WTC11 (cell line): ENCODE measurements around the gene BBOX1. TPM values are rescaled to one million over a fixed set of nuclear protein-coding genes. Genes with fewer than 3 reads are reported as not detected.

Experiments
- ATAC-seq: fragments of 200-7000 bp; cut with Tn5 transposase; 2 replicates; pipeline ENCODE4 v1.10.0; 2021; ENCODE audit warnings: mild to moderate bottlenecking, moderate library complexity
- CTCF ChIA-PET: fragments of 300-600 bp; sonication (Branson Sonifier 250); formaldehyde crosslinking; loops from one replicate; lab custom pipeline; 2021; ENCODE audit warnings: antibody characterized with exemption; lab: Charles Lee
- POLR2A ChIA-PET: fragments of 350-600 bp; sonication (Branson Sonifier 250); formaldehyde crosslinking; loops from one replicate; lab custom pipeline; 2021; ENCODE audit warnings: antibody characterized with exemption; lab: Charles Lee
- DNase-seq: peaks from one replicate; pipeline ENCODE4 v3.0.0; 2021; ENCODE audit warnings: low spot score
- H3K27ac Mint-ChIP-seq: 2 replicates; pipeline ENCODE4 v1.8.0; 2021; ENCODE audit warnings: mixed read lengths
- H3K27me3 Mint-ChIP-seq: 2 replicates; pipeline ENCODE4 v1.8.0; 2021; ENCODE audit warnings: low read depth, mild to moderate bottlenecking, moderate library complexity, mixed read lengths
- H3K36me3 Mint-ChIP-seq: 2 replicates; pipeline ENCODE4 v1.8.0; 2021; ENCODE audit warnings: mixed read lengths
- H3K4me1 Mint-ChIP-seq: 2 replicates; pipeline ENCODE4 v1.8.0; 2022; ENCODE audit warnings: mixed read lengths
- H3K4me3 Mint-ChIP-seq: 2 replicates; pipeline ENCODE4 v1.8.0; 2021; ENCODE audit warnings: mild to moderate bottlenecking, moderate library complexity, mixed read lengths
- H3K9me3 Mint-ChIP-seq: 2 replicates; pipeline ENCODE4 v1.8.0; 2021; ENCODE audit warnings: mixed read lengths
- CBFB ChIP-seq: sonication (generic); formaldehyde crosslinking; IDR thresholded peaks from 2 replicates; pipeline ENCODE4 v1.8.1; 2022; ENCODE audit warnings: mild to moderate bottlenecking, low read depth, missing genetic modification reagents
- FOXJ3 ChIP-seq: sonication (generic); formaldehyde crosslinking; IDR thresholded peaks from 2 replicates; pipeline ENCODE4 v1.9.0; 2021; ENCODE audit warnings: missing genetic modification reagents, mild to moderate bottlenecking, borderline replicate concordance
- GABPB1 ChIP-seq: sonication (generic); formaldehyde crosslinking; IDR thresholded peaks from 2 replicates; pipeline ENCODE4 v1.8.1; 2023; ENCODE audit warnings: mild to moderate bottlenecking, missing genetic modification reagents
- GRHL2 ChIP-seq: fragments of 250-450 bp; sonication (Bioruptor Pico); IDR thresholded peaks from 2 replicates; pipeline ENCODE4 v1.8.0; 2022; ENCODE audit warnings: mild to moderate bottlenecking, moderate library complexity; ENCODE audit not compliant: insufficient replicate concordance, severe bottlenecking
- MYBL2 ChIP-seq: sonication (generic); formaldehyde crosslinking; IDR thresholded peaks from 2 replicates; pipeline ENCODE4 v1.8.1; 2023; ENCODE audit warnings: mild to moderate bottlenecking, moderate library complexity, missing genetic modification reagents
- PRRX2 ChIP-seq: fragments of 250-450 bp; sonication (Bioruptor Pico); IDR thresholded peaks from 2 replicates; pipeline ENCODE4 v1.8.0; 2021; ENCODE audit warnings: mild to moderate bottlenecking
- SMAD4 ChIP-seq: sonication (generic); formaldehyde crosslinking; IDR thresholded peaks from 2 replicates; pipeline ENCODE4 v1.8.0; 2022; ENCODE audit warnings: mild to moderate bottlenecking, missing genetic modification reagents
- TCF7 ChIP-seq: sonication (generic); formaldehyde crosslinking; IDR thresholded peaks from 2 replicates; pipeline ENCODE4 v1.8.0; 2022; ENCODE audit warnings: mild to moderate bottlenecking, low read depth, missing genetic modification reagents, moderate library complexity
- TEAD1 ChIP-seq: sonication (generic); formaldehyde crosslinking; IDR thresholded peaks from 2 replicates; pipeline ENCODE4 v1.8.0; 2022; ENCODE audit warnings: mild to moderate bottlenecking, missing genetic modification reagents
- TP53 ChIP-seq: sonication (generic); formaldehyde crosslinking; IDR thresholded peaks from 2 replicates; pipeline ENCODE4 v1.8.1; 2023; ENCODE audit warnings: mild to moderate bottlenecking, missing genetic modification reagents
- ZNF232 ChIP-seq: sonication (generic); formaldehyde crosslinking; IDR thresholded peaks from 2 replicates; pipeline ENCODE4 v1.8.0; 2022; ENCODE audit warnings: mild to moderate bottlenecking, missing genetic modification reagents
- ZNF416 ChIP-seq: fragments of 250-450 bp; sonication (Bioruptor Pico); IDR thresholded peaks from 2 replicates; pipeline ENCODE4 v1.9.0; 2021; ENCODE audit warnings: mild to moderate bottlenecking, inconsistent platforms
- total RNA-seq: library from RNA; stranded (reverse); gene quantifications from 3 replicates; pipeline ENCODE4 v1.2.3, GENCODE V29; 2021
- TF ChIP-seq, protein P1 (sequence below): sonication (generic); formaldehyde crosslinking; IDR thresholded peaks from 2 replicates; pipeline ENCODE4 v1.8.0; 2022; ENCODE audit warnings: mild to moderate bottlenecking, missing genetic modification reagents
- TF ChIP-seq, protein P2 (sequence below): sonication (generic); formaldehyde crosslinking; IDR thresholded peaks from 2 replicates; pipeline ENCODE4 v1.8.1; 2023; ENCODE audit warnings: mild to moderate bottlenecking, moderate library complexity, missing genetic modification reagents
- TF ChIP-seq, protein P3 (sequence below): sonication (generic); formaldehyde crosslinking; conservative IDR thresholded peaks from 2 replicates; pipeline ENCODE4 v1.8.1; 2022; ENCODE audit warnings: mild to moderate bottlenecking, missing genetic modification reagents
- TF ChIP-seq, protein P4 (sequence below): sonication (generic); formaldehyde crosslinking; IDR thresholded peaks from 2 replicates; pipeline ENCODE4 v1.8.0; 2022; ENCODE audit warnings: mild to moderate bottlenecking, missing genetic modification reagents
- TF ChIP-seq, protein P5 (sequence below): fragments of 250-450 bp; sonication (Bioruptor Pico); IDR thresholded peaks from 2 replicates; pipeline ENCODE4 v1.9.0; 2021; ENCODE audit warnings: mild to moderate bottlenecking
- TF ChIP-seq, protein P6 (sequence below): sonication (generic); formaldehyde crosslinking; IDR thresholded peaks from 2 replicates; pipeline ENCODE4 v1.8.0; 2023; ENCODE audit warnings: missing genetic modification reagents, mild to moderate bottlenecking, borderline replicate concordance

The BBOX1 gene
- total RNA-seq, 1 experiment from 2014 or later: not detected

DNA sequence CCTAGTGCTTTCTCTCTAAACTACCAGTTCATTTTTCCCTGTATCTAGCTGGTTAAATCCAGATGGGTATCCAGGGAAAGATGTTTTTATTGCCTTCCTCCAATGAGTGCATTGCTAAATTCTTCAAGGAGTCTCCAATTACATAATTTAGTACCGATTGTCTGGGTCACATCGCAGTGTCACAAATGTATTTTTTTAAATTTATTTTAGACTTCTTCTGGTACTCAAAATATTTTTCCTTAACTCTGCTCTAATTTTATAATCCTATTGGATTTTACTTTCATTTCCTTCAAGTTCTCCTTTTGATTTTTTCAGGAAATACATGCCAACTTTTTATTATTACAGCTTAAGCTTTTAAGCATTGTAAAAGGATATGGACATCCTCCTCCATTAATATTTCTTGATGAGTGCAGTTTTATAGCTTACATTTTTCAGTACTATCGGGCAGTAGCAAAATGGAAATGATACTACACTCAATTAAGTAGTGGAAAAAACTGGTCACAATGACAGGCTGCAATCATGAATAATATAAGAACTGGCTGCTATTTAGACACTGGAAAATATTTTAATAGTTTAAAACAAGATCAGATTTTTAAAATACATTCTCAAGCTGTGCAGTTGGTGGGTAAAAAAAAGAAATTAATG, 20.3 kb downstream of the BBOX1 start:
- Mint-ChIP-seq H3K4me3 (no peak overlapping the region), H3K9me3 (peaks cover 3% of the 10 kb centered on the region; the same call in 1 of the 2 replicates), H3K27ac (no peak overlapping the region), H3K4me1 (no peaks in the 10 kb centered on the region; the same call in 1 of the 2 replicates), H3K27me3 (no peaks in the 10 kb centered on the region), H3K36me3 (no peaks in the 10 kb centered on the region)
- no peak for TF ChIP-seq FOXJ3 (CRISPR knock-in tag)
- TF ChIP-seq PRRX2 (CRISPR knock-in tag): no peak
- TF ChIP-seq ZNF416 (CRISPR knock-in tag): no peak
- no peak for TF ChIP-seq SMAD4
- no peak for TF ChIP-seq GABPB1
- TF ChIP-seq GRHL2 (CRISPR knock-in tag): no peak
- TF ChIP-seq MYBL2 (CRISPR knock-in tag): no peak
- POLR2A ChIA-PET: no interaction called here
- CTCF ChIA-PET: no interaction called here
- DNase-seq (no peak), ATAC-seq (no peak)

DNA sequence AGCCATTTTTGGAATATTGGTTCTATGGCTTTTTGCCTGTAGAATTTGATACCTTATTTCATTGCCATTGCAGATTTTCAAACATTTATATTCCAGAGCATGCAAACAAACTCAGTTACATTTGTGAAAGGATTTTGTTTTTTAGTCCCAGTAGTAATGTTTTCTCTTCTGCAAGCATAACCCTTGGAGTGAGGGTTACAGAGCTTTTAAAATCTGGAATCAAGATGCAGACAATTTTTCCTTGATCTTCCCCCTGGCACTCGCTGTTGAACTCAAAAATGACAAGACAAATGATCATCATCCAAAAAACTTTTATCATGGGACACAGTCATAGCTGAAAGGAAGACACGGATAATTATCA, 20.8 kb downstream of the BBOX1 start:
- TF ChIP-seq MYBL2 (CRISPR knock-in tag) (no peak), TP53 (CRISPR knock-in tag) (no peak), TEAD1 (CRISPR knock-in tag) (no peak), TCF7 (CRISPR knock-in tag) (no peak), PRRX2 (CRISPR knock-in tag) (no peak), SMAD4 (no peak), ZNF232 (no peak), CBFB (CRISPR knock-in tag) (no peak)
- TF ChIP-seq, protein P1, sequence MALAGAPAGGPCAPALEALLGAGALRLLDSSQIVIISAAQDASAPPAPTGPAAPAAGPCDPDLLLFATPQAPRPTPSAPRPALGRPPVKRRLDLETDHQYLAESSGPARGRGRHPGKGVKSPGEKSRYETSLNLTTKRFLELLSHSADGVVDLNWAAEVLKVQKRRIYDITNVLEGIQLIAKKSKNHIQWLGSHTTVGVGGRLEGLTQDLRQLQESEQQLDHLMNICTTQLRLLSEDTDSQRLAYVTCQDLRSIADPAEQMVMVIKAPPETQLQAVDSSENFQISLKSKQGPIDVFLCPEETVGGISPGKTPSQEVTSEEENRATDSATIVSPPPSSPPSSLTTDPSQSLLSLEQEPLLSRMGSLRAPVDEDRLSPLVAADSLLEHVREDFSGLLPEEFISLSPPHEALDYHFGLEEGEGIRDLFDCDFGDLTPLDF (CRISPR knock-in tag): no peak
- TF ChIP-seq, protein P2, sequence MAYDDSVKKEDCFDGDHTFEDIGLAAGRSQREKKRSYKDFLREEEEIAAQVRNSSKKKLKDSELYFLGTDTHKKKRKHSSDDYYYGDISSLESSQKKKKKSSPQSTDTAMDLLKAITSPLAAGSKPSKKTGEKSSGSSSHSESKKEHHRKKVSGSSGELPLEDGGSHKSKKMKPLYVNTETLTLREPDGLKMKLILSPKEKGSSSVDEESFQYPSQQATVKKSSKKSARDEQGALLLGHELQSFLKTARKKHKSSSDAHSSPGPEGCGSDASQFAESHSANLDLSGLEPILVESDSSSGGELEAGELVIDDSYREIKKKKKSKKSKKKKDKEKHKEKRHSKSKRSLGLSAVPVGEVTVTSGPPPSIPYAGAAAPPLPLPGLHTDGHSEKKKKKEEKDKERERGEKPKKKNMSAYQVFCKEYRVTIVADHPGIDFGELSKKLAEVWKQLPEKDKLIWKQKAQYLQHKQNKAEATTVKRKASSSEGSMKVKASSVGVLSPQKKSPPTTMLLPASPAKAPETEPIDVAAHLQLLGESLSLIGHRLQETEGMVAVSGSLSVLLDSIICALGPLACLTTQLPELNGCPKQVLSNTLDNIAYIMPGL: no peak
- TF ChIP-seq, protein P3, sequence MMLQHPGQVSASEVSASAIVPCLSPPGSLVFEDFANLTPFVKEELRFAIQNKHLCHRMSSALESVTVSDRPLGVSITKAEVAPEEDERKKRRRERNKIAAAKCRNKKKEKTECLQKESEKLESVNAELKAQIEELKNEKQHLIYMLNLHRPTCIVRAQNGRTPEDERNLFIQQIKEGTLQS: no peak
- TF ChIP-seq, protein P4, sequence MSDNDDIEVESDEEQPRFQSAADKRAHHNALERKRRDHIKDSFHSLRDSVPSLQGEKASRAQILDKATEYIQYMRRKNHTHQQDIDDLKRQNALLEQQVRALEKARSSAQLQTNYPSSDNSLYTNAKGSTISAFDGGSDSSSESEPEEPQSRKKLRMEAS (CRISPR knock-in tag): no peak
- TF ChIP-seq, protein P5, sequence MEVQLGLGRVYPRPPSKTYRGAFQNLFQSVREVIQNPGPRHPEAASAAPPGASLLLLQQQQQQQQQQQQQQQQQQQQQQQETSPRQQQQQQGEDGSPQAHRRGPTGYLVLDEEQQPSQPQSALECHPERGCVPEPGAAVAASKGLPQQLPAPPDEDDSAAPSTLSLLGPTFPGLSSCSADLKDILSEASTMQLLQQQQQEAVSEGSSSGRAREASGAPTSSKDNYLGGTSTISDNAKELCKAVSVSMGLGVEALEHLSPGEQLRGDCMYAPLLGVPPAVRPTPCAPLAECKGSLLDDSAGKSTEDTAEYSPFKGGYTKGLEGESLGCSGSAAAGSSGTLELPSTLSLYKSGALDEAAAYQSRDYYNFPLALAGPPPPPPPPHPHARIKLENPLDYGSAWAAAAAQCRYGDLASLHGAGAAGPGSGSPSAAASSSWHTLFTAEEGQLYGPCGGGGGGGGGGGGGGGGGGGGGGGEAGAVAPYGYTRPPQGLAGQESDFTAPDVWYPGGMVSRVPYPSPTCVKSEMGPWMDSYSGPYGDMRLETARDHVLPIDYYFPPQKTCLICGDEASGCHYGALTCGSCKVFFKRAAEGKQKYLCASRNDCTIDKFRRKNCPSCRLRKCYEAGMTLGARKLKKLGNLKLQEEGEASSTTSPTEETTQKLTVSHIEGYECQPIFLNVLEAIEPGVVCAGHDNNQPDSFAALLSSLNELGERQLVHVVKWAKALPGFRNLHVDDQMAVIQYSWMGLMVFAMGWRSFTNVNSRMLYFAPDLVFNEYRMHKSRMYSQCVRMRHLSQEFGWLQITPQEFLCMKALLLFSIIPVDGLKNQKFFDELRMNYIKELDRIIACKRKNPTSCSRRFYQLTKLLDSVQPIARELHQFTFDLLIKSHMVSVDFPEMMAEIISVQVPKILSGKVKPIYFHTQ: no peak
- TF ChIP-seq, protein P6, sequence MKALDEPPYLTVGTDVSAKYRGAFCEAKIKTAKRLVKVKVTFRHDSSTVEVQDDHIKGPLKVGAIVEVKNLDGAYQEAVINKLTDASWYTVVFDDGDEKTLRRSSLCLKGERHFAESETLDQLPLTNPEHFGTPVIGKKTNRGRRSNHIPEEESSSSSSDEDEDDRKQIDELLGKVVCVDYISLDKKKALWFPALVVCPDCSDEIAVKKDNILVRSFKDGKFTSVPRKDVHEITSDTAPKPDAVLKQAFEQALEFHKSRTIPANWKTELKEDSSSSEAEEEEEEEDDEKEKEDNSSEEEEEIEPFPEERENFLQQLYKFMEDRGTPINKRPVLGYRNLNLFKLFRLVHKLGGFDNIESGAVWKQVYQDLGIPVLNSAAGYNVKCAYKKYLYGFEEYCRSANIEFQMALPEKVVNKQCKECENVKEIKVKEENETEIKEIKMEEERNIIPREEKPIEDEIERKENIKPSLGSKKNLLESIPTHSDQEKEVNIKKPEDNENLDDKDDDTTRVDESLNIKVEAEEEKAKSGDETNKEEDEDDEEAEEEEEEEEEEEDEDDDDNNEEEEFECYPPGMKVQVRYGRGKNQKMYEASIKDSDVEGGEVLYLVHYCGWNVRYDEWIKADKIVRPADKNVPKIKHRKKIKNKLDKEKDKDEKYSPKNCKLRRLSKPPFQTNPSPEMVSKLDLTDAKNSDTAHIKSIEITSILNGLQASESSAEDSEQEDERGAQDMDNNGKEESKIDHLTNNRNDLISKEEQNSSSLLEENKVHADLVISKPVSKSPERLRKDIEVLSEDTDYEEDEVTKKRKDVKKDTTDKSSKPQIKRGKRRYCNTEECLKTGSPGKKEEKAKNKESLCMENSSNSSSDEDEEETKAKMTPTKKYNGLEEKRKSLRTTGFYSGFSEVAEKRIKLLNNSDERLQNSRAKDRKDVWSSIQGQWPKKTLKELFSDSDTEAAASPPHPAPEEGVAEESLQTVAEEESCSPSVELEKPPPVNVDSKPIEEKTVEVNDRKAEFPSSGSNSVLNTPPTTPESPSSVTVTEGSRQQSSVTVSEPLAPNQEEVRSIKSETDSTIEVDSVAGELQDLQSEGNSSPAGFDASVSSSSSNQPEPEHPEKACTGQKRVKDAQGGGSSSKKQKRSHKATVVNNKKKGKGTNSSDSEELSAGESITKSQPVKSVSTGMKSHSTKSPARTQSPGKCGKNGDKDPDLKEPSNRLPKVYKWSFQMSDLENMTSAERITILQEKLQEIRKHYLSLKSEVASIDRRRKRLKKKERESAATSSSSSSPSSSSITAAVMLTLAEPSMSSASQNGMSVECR: no peak
- H3K36me3 Mint-ChIP-seq: no peaks in the 10 kb centered on the region
- ChIA-PET CTCF (no interaction called here), POLR2A (no interaction called here)
- no peak for ATAC-seq
- no peak for DNase-seq
- no peak overlapping the region for H3K27ac Mint-ChIP-seq
- H3K27me3 Mint-ChIP-seq: no peaks in the 10 kb centered on the region
- no peaks in the 10 kb centered on the region; the same call in 1 of the 2 replicates for H3K4me1 Mint-ChIP-seq
- no peak overlapping the region for H3K4me3 Mint-ChIP-seq
- peaks cover 3% of the 10 kb centered on the region; the same call in 1 of the 2 replicates for H3K9me3 Mint-ChIP-seq
